HG03439 (cell line): ENCODE data around the gene SLFN5.
"Not testable (repeated sequence)": the region's sequence is repeated elsewhere in the genome, so short reads cannot be mapped to it uniquely, and the experiment has no call there.

Experiments
- ATAC-seq: cut with Tn5 transposase; IDR thresholded peaks from one replicate; pipeline ENCODE4 v1.9.1; 2021; ENCODE audit warnings: mild to moderate bottlenecking, moderate library complexity; ENCODE audit not compliant: unreplicated experiment

The SLFN5 gene

DNA sequence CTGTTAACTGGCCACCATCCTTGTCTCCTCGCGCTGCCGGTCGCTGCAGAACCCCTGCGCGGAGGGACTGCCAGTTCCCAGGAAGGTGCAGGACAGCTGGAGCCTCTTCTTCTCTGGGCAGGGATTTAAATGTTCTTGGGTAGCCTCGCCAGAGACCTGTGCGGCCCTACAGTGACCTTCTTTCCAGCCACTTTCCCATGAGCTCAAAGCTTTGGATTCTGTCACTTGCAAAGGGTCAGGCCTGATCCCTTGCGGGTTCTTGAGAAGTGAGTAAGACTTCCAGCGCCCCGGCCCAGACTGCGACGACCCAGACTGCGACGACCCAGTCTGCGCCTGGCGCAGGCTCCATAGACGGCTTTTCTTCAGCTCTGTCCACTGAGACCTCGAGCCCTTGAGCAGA is 1.4 kb upstream of the SLFN5 start:
- ATAC-seq = no peak

DNA sequence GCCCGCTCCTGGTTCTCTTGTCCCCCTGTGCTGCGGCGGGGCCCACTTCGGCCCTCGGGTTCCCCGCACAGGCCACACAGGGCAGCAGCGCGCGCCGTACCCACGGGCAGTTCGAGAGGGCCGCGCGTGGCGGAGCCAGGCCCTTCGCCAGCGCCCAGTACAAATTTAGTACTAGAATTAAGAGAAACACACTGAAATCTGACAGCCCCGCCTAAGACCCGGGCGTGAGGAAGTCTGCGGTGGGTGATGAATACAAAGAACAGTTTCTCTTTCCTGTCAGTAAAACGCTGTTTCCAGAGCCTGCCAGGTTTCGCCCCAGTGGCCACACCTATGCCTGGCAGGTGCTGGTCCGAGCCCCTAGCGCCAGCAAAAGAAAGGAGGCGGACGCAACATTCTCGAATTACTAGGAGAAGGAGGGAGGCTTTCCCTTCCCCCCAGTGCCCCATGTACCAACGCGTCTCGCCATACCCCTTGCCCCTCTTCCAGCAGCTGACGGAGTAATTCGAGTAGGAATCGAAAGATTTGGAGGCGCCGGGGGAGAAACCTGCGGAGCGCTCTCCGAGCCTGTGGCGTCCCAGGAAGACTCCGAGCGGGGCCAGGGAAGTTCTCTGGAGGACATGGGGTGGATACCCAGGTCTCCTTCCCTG is 591 bp upstream of the SLFN5 start:
- ATAC-seq = peak; percentile 53

GRCh38 chr17:35243561-35244340 is 879 bp downstream of the SLFN5 start:
- no peak for ATAC-seq

DNA sequence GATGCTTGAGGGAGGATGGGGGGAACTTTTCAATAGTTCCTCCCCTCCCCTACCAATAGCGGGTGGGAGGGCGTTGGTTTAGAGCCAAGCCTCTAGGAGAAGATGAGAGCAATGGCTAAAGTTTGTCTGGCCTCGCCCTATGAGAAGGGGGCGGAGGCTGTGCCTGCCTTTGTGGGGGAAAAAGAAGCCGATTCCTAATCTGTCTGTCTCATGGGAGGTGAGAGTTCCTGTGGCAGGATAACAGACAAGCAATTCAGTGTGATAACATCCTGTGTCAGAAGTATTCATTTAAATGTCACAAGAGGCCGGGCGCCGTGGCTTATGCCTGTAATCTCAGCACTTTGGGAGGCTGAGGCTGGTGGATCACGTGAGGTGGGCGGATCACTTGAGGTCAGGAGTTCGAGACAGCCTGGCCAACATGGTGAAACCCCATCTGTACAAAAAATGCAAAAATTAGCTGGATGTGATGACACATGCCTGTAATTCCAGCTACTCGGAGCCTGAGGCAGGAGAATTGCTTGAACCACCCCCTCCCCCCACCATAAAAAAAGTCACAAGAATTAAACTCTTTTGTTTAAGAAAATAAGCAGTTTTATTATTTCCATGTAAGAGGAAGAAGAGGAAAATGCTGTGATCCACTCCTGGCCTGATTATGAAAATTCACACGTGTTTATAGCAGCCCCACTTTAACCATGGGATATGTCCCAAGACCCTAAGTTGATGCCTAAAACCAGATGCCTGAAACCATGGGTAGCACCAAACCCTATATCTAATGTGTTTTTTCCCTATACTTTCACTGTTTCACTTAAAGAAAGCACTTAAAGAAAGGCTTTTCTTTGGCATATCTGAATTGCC is 1.7 kb downstream of the SLFN5 start:
- peak; percentile 31 for ATAC-seq

GRCh38 chr17:35245196-35245486 is 2.3 kb downstream of the SLFN5 start:
- ATAC-seq = no peak

GRCh38 chr17:35252651-35253050 is 9.8 kb downstream of the SLFN5 start:
- no peak for ATAC-seq

DNA sequence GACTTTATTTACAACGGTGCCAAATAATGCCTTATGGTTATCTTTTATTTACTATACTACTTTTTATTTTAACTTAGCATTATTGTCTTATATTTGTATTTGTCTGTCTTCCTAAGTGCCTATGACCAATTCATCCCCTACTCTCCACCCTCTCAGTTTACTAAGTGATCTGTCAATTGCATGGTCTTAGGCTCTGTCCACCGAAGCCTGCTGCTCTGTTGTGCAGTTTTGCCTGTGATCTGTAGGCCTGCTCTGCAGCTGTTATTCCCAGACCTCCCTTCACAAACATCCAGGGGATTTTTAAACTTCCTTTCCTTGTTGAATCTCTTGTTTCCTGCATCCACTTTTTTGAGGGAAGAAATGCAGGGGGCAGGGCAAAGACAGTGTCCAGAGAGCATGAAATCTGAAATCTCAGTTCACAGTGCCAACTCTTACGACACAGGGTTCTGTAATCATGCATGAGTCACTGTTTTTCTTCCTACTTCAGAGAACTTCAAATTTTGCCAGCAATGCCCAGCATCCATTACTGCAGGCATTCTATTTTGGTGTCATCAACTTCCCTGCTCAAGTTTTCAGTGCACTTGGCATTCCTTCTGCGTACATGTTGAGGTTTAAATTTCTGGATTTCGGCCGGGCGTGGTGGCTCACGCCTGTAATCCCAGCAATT is 11.4 kb downstream of the SLFN5 start:
- no peak for ATAC-seq

DNA sequence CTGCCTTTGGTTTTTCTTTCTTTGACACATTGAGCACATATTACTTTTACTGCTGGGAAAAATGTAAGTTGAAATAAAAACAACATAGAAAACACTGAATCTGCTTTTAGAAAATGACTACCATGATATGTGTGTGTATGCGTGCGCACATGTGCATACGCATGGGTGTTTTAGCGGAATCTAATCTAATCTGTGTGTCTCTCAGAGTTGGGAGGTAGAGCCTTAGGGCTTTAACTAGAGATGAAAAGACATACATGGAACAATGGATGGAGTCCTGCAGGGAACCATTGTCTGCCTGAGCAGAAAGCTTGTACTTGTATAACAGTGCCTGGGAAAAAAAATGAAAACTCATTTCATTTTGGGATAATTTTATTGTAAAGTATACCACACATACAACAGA is 12.4 kb downstream of the SLFN5 start:
- ATAC-seq = no peak

DNA sequence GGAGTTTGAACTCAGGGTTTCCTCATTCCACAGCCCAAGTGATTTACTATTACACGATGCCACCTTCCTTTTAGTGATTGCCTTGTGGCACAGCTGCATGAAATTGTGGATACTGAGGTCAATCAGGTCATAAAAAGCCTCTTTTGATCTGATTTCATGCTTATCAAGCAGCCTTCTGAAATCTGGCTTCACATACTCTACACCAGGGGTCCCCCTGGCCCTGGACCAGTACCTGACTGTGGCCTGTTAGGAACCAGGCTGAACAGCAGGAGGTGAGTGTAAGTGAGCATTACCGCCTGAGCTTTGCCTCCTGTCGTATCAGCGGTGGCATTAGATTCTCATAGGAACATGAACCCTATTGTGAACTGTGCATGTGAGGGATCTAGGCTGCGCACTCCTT is 13.8 kb downstream of the SLFN5 start:
- no peak for ATAC-seq

DNA sequence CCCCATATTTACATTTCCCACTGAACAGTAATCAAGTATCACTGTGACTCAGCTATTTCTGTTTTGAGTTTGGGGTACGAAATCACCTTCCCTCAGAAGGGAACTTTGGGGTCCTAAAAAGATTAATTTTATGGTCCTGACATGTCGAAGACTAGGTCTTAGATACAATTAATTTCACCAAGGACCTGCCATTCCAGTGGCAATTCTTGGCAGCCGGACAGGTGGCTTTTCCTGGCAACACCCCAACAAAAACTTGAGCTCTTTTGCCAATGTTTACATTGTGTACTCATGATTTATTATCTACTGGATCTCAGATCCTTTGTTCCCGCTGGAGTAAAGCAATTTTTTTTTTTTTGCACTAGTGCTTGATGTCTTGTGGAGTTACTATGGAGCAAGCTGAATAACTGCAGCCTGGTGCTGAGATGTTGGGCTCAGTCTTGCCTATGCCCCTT is 14.4 kb downstream of the SLFN5 start:
- no peak for ATAC-seq

DNA sequence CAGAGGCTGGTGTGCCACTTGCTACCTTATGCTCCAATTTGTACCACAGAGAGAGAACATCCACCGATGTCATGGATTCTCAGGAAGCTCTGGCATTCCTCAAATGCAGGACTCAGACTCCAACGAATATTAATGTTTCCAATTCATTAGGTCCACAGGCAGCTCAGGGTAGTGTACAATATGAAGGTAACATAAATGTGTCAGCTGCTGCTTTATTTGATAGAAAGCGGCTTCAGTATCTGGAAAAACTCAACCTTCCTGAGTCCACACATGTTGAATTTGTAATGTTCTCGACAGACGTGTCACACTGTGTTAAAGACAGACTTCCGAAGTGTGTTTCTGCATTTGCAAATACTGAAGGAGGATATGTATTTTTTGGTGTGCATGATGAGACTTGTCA is 16.1 kb downstream of the SLFN5 start:
- no peak for ATAC-seq

- ATAC-seq = no peak
Observed at GRCh38 chr17:35265071-35265470, 22.2 kb downstream of the SLFN5 start.

DNA sequence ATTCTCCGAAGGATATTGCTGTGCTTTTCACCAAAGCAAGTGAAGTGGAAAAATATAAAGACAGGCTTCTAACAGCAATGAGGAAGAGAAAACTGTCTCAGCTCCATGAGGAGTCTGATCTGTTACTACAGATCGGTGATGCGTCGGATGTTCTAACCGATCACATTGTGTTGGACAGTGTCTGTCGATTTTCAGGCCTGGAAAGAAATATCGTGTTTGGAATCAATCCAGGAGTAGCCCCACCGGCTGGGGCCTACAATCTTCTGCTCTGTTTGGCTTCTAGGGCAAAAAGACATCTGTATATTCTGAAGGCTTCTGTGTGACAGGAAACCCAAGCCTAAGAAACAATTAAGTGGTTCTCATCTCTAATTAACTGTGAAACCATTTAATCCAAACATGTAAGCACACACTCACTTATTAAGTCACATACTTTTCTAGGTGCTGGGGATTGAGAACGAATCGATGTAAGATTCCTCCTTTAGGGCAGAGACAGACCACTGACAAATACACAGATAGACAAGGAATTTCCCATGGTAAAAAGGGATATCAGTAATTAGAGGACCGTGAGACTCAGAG is 22.8 kb downstream of the SLFN5 start:
- no peak for ATAC-seq

DNA sequence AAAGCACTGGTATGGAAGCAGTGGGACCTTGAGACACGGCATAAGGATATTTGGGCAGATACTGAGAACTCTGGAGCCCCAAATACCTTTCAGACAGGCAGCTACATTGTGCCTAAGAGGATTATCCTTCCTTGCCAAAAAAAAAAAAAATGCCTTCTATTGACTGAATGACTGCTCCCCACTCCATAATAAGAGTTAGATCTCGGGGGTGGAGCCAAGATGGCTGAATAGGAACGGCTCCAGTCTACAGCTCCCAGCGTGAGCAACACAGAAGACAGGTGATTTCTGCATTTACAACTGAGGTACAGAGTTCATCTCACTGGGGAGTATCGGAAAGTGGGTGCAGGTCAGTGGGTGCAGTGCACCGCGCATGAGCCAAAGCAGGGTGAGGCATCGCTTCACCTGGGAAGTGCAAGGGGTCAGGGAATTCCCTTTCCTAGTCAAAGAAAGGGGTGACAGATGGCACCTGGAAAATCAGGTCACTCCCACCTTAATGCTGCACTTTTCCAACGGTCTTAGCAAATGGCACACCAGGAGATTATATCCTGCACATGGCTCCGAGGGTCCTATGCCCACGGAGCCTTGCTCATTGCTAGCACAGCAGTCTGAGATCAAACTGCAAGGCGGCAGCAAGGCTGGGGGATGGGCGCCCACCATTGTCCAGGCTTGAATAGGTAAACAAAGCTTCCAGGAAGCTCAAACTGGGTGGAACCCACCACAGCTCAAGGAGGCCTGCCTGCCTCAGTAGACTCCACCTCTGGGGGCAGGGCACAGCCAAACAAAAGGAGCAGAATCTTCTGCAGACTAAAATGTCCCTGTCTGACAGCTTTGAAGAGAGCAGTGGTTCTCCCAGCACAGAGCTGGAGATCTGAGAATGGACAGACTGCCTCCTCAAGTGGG is 31.5 kb downstream of the SLFN5 start:
- not testable (repeated sequence) for ATAC-seq

DNA sequence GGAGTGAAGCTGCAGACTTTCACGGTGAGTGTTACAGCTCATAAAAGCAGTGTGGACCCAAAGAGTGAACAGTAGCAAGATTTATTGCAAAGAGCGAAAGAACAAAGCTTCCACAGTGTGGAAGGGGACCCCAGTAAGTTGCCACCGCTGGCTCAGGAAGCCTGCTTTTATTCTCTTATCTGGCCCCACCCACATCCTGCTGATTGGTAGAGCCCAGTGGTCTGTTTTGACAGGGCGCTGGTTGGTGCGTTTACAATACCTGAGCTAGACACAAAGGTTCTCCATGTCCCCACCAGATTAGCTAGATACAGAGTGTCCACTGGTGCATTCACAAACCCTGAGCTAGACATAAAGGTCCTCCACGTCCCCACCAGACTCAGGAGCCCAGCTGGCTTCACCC is 35.6 kb downstream of the SLFN5 start:
- ATAC-seq = not testable (repeated sequence)

DNA sequence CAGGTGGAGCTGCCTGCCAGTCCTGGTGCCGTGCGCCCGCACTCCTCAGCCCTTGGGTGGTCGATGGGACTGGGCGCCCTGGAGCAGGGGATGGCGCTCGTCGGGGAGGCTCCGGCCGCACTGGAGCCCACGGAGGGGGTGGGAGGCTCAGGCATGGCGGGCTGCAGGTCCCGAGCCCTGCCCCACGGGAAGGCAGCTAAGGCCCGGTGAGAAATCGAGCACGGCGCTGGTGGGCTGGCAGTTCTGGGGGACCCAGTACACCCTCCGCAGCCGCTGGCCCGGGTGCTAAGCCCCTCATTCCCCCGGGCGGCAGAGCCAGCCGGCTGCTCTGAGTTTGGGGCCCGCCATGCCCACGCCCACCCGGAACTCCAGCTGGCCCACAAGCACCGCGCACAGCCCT is 36.0 kb downstream of the SLFN5 start:
- ATAC-seq = not testable (repeated sequence)

- no peak for ATAC-seq
Observed at GRCh38 chr17:35283767-35284166, 40.9 kb downstream of the SLFN5 start.

DNA sequence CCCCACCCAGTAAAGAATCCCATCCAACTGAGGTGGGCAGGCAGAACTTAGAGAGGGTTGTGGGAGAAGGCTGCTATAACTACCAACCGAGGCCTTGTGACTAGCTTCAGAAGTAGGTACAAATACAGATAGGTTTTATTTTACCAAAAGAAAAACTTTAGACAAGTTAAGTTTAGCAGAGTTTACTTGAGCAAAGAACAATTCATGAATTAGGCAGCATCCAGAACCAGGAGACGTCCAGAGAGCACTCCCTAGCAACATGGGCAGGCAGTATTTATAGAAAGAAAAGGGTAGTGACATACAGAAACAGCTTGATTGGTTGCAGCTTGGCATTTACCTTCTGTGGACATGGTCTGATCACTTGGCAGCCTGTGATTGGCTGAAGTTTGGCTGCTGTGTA is 42.1 kb downstream of the SLFN5 start:
- ATAC-seq = no peak

DNA sequence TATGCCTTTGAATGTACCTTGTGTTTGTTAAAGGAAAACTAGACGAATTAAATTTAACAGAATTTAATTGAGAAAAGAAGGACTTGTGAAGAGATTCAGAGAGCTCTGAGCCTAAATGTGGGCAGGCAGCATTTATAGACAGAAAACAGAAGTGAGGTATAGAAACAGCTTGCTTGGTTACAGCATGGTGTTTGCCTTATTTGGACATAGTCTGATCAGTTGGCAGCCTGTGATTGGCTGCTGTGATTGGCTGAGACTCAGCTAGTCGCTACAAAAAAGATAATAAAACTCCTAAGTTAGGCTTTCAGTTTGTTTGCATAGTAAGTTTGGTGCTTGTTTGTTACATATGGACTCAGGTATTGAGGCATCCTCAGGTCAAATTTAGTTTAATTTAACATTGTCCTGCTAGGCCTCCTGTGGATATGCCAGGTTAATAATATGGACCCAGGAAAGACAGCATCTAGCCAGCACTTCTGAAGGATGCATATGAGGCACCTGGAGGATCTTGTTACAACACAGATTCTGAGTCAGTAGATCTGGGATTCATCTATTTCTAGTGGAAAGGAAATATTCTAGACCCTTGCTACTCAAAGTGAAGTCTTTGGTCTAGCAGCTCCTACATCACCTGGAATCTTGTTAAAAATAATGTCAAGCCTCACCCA is 43.4 kb downstream of the SLFN5 start:
- ATAC-seq = no peak
